Endodermal cell (in vitro differentiated cells): Measurements from ENCODE around the gene RPL5. TPM values are rescaled to one million over a fixed set of nuclear protein-coding genes. Genes with fewer than 3 reads are reported as not detected.

Experiments used
- DNase-seq: peaks from one replicate; pipeline ENCODE4 v3.0.0-alpha.2; 2017
- H3K27ac ChIP-seq: 2 replicates; pipeline ENCODE4 v1.5.1; 2013; ENCODE audit warnings: mild to moderate bottlenecking, low read depth, low read length, moderate library complexity
- H3K27me3 ChIP-seq: 2 replicates; pipeline ENCODE4 v1.6.1; 2013; ENCODE audit warnings: mild to moderate bottlenecking, low read length, moderate library complexity; ENCODE audit not compliant: insufficient read depth, control insufficient read depth, poor library complexity, severe bottlenecking
- H3K36me3 ChIP-seq: 2 replicates; pipeline ENCODE4 v1.7.0; 2013; ENCODE audit warnings: mild to moderate bottlenecking, low read length, moderate library complexity; ENCODE audit not compliant: control insufficient read depth, insufficient read depth
- H3K4me1 ChIP-seq: one replicate; pipeline ENCODE4 v1.7.0; 2013; ENCODE audit warnings: low read length; ENCODE audit not compliant: control insufficient read depth, insufficient read depth
- H3K4me3 ChIP-seq: 2 replicates; pipeline ENCODE4 v1.5.1; 2013; ENCODE audit warnings: mild to moderate bottlenecking, low read length, moderate library complexity
- H3K9ac ChIP-seq: 2 replicates; pipeline ENCODE4 v1.6.1; 2013; ENCODE audit warnings: mild to moderate bottlenecking, low read length, moderate library complexity; ENCODE audit not compliant: poor library complexity, severe bottlenecking; ENCODE audit errors: extremely low read depth
- H3K9me3 ChIP-seq: 2 replicates; pipeline ENCODE4 v1.6.1; 2013; ENCODE audit warnings: mild to moderate bottlenecking, low read length, moderate library complexity; ENCODE audit not compliant: control insufficient read depth
- H3K27ac Mint-ChIP-seq: 2 replicates; pipeline ENCODE4 v1.8.0; 2020; ENCODE audit warnings: mixed read lengths
- H3K27me3 Mint-ChIP-seq: 2 replicates; pipeline ENCODE4 v1.8.0; 2021; ENCODE audit warnings: mild to moderate bottlenecking, mixed read lengths; ENCODE audit not compliant: insufficient read depth
- H3K36me3 Mint-ChIP-seq: 2 replicates; pipeline ENCODE4 v1.8.0; 2020; ENCODE audit warnings: low read depth, mixed read lengths
- H3K4me1 Mint-ChIP-seq: 2 replicates; pipeline ENCODE4 v1.8.0; 2020; ENCODE audit warnings: mixed read lengths
- H3K4me3 Mint-ChIP-seq: 2 replicates; pipeline ENCODE4 v1.8.0; 2020; ENCODE audit warnings: mild to moderate bottlenecking, moderate library complexity, mixed read lengths
- H3K9me3 Mint-ChIP-seq: 2 replicates; pipeline ENCODE4 v1.8.0; 2020; ENCODE audit warnings: mild to moderate bottlenecking, mixed read lengths
- WGBS, 2 experiments: methylation state at CpG; one replicate each; pipeline versions ENCODE4 v1.1.5 to v1.1.7; 2013; ENCODE audit warnings: missing lambda C conversion rate in 2 of 2, mixed read lengths in 1 of 2; ENCODE audit not compliant: insufficient coverage in 1 of 2, insufficient read length in 1 of 2; 5-methylcytosine and 5-hydroxymethylcytosine counted together
- total RNA-seq, 2 donors: library from RNA; stranded (reverse); fragmentation: NEBNext Ultra II Directional in 1 of 2; extraction: Animal tissue kit (Norgen Biotek cat#: 25700) in 1 of 2; gene quantifications; 2 replicates in 1 of 2; 3 replicates in 1 of 2; pipeline ENCODE4 v1.2.1, GENCODE V29; 2021
- TF ChIP-seq, protein P1 (sequence below): fragments of 200-600 bp; sonication (generic); conservative IDR thresholded peaks from 2 replicates; pipeline ENCODE4 v1.5.0; 2021; ENCODE audit warnings: antibody characterized with exemption, mild to moderate bottlenecking

Gene RPL5
- total RNA-seq, 2 donors from 2014 or later, result 963 to 1,201 TPM

DNA sequence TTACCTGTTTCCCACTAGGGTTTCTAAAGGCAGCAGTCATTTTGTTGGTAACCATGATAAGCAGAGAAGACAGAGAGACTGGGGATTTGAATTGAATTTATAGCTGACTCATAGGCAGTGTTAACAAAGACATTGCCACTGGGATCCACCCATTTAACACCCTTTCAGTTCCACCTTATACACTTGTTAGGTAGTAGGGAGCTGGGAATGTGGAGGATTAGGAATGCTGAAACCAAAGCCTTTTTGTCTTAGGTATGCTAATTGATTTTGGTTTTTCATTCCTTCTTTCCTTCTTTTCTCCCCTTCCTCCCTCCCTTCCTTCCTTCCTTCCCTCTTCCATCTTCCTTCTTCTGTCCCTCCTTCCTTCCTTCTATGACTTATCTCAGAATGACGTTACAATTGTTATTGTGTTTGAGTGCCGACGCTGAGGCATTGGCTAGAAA, 39.5 kb upstream of the RPL5 start:
- Histone ChIP-seq H3K9ac (peak overlapping the region; percentile 4), H3K27me3 (no peaks in the 10 kb centered on the region), H3K36me3 (no peaks in the 10 kb centered on the region), H3K27ac (no peak overlapping the region), H3K4me1 (no peaks in the 10 kb centered on the region), H3K4me3 (peak overlapping the region; percentile 10), H3K9me3 (no peaks in the 10 kb centered on the region)
- WGBS, 2 experiments, result 75% methylated on average over 3 of the region's 3 CpGs; no CpG with 5 or more reads in 1 of the 2 experiments
- peak; percentile 55 for DNase-seq
- no peaks in the 10 kb centered on the region for H3K9me3 Mint-ChIP-seq
- H3K27me3 Mint-ChIP-seq, result peaks cover 2% of the 10 kb centered on the region
- H3K4me3 Mint-ChIP-seq, result no peak overlapping the region
- no peaks in the 10 kb centered on the region for H3K36me3 Mint-ChIP-seq
- peak overlapping the region; percentile 59 for H3K27ac Mint-ChIP-seq
- TF ChIP-seq, protein P1, sequence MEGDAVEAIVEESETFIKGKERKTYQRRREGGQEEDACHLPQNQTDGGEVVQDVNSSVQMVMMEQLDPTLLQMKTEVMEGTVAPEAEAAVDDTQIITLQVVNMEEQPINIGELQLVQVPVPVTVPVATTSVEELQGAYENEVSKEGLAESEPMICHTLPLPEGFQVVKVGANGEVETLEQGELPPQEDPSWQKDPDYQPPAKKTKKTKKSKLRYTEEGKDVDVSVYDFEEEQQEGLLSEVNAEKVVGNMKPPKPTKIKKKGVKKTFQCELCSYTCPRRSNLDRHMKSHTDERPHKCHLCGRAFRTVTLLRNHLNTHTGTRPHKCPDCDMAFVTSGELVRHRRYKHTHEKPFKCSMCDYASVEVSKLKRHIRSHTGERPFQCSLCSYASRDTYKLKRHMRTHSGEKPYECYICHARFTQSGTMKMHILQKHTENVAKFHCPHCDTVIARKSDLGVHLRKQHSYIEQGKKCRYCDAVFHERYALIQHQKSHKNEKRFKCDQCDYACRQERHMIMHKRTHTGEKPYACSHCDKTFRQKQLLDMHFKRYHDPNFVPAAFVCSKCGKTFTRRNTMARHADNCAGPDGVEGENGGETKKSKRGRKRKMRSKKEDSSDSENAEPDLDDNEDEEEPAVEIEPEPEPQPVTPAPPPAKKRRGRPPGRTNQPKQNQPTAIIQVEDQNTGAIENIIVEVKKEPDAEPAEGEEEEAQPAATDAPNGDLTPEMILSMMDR, result no peak
- peaks cover 22% of the 10 kb centered on the region for H3K4me1 Mint-ChIP-seq

DNA sequence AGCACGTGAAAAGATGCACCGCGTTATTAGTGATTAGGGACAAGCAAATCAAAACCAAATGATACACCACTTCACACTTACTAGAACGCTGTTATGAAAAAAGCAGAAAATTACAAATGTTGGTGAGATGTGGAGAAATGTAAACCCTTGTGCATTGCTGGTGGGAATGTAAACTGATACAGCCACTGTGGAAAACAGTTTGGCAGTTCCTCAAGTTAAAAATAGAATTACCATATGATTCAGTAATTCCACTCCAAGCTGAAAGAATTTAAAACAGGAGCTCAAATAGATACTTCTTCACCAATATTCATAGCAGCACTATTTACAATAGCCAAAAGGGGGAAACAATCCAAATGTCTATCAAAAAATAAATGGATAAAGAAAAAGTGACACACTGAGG, 36.7 kb upstream of the RPL5 start:
- Mint-ChIP-seq H3K36me3 (no peaks in the 10 kb centered on the region), H3K4me1 (peaks cover 22% of the 10 kb centered on the region), H3K27me3 (no peaks in the 10 kb centered on the region), H3K9me3 (no peaks in the 10 kb centered on the region), H3K27ac (no peak overlapping the region), H3K4me3 (no peak overlapping the region)
- no peaks in the 10 kb centered on the region for H3K36me3 ChIP-seq
- H3K4me3 ChIP-seq, result no peak overlapping the region
- no peak overlapping the region for H3K27ac ChIP-seq
- H3K27me3 ChIP-seq, result no peaks in the 10 kb centered on the region
- no peak overlapping the region for H3K9ac ChIP-seq
- DNase-seq, result no peak
- H3K9me3 ChIP-seq, result no peaks in the 10 kb centered on the region
- H3K4me1 ChIP-seq, result no peaks in the 10 kb centered on the region
- 98% methylated on average over 4 of the region's 4 CpGs; no CpG with 5 or more reads in 1 of the 2 experiments for WGBS, 2 experiments
- TF ChIP-seq, protein P1, result no peak

DNA sequence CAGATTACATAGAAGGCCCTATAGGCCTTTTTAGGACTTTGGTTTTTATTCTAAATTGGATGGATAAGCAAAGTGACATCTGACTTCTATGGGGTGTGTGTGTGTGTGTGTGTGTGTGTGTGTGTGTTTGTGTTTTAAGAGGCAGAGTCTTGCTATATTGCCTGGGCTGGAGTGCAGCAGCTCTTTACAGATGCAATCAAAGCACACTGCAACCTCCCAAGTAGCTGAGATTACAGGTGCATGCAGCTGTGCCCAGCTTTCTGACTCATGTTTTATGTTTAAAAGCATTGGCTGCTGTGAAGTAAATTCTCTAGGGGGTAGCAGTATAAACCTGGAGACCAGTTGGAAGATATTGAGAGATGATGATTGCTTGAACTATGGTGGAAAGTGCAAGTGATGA, 34.5 kb upstream of the RPL5 start:
- H3K4me3 Mint-ChIP-seq, result no peak overlapping the region

More for the DNA sequence above, 34.5 kb upstream of the RPL5 start:
- no peaks in the 10 kb centered on the region for H3K27me3 ChIP-seq
- no peak overlapping the region for H3K27ac ChIP-seq
- Mint-ChIP-seq H3K27ac (no peak overlapping the region), H3K4me1 (peaks cover 10% of the 10 kb centered on the region), H3K27me3 (no peaks in the 10 kb centered on the region), H3K9me3 (no peaks in the 10 kb centered on the region), H3K36me3 (no peaks in the 10 kb centered on the region)
- TF ChIP-seq, protein P1, result no peak
- H3K9ac ChIP-seq, result no peak overlapping the region
- no peaks in the 10 kb centered on the region for H3K4me1 ChIP-seq
- no peaks in the 10 kb centered on the region for H3K9me3 ChIP-seq
- no peaks in the 10 kb centered on the region for H3K36me3 ChIP-seq
- no peak for DNase-seq
- no peak overlapping the region for H3K4me3 ChIP-seq
